ENCODE results near the gene VSTM5.

GRCh38 chr11:93804879-93805278 lies 45.5 kb downstream of the VSTM5 start:
- TF ChIP-seq USF2 (CRISPR knock-in tag; IDR thresholded peaks at IDR 0.05) (no peak), CTCF (IDR thresholded peaks at IDR 0.05) (no peak), MXD4 (CRISPR knock-in tag; IDR thresholded peaks at IDR 0.05; ENCODE audit: borderline replicate concordance) (no peak), IRF2 (CRISPR knock-in tag; IDR thresholded peaks at IDR 0.05; ENCODE audit: borderline replicate concordance, low read depth) (no peak)

Data from WTC11 (cell line).